Measurements from ENCODE around the gene PHF11. TPM values are rescaled to one million over a fixed set of nuclear protein-coding genes. Genes with fewer than 3 reads are reported as not detected.

The PHF11 gene
- total and polyA plus RNA-seq, 2 of the 8 experiments (the other 6 are each of a cell fraction or from before 2014, with no cell fraction given), result 6.1 to 8.1 TPM

DNA sequence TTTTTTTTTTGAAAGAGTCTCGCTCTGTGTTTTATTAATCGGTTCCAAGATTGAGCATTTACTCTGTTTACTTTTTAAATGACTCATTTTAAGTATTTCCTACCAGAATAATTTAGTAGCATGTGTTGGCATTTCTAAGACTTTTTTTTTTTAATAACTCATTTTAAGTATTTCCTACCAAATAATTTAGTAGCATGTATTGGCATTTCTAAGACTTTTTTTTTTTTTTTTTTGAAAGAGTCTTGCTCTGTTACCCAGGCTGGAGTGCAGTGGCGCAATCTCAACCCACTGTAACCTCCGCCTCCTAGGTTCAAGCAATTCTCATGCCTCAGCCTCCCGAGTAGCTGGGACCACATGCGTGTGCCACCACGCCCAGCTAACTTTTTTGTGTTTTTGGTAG, 38.5 kb upstream of the PHF11 start:
- no peak overlapping the region for H3K9ac ChIP-seq (replicated peaks in 1 of 4; ENCODE audit: extremely low read depth in 1 of 4, low read depth in 3 of 4, low read length in 3 of 4)
- H3K27me3 ChIP-seq (replicated peaks in 1 of 4; ENCODE audit: control insufficient read depth in 3 of 4, extremely low read depth in 1 of 4, insufficient read depth in 3 of 4, low read length in 3 of 4), result no peaks in the 10 kb centered on the region
- no peak overlapping the region for H4K8ac ChIP-seq (ENCODE audit: extremely low read depth, insufficient read depth, low read length)
- no peak overlapping the region for H2BK15ac ChIP-seq (ENCODE audit: low read length)
- no peak overlapping the region for H2AFZ ChIP-seq (ENCODE audit: low read length)
- no peak overlapping the region for H3K56ac ChIP-seq (replicated peaks; ENCODE audit: insufficient read length, low read depth, low read length)
- H2BK12ac ChIP-seq (ENCODE audit: low read depth, low read length), result no peak overlapping the region
- no peaks in the 10 kb centered on the region for H3K79me2 ChIP-seq (ENCODE audit: control insufficient read depth in 1 of 2, insufficient read depth in 2 of 2, low read length in 2 of 2)
- H4K5ac ChIP-seq (ENCODE audit: insufficient read length, low read depth, low read length), result no peak overlapping the region
- POLR2A ChIA-PET (ENCODE audit: partially characterized antibody), result interaction anchor here (2.1 kb wide), 1 partner anchor 13 kb away, joined by 10 read pairs; the partner anchor contains the start of genes CAB39L and SETDB2
- H3K4me2 ChIP-seq (ENCODE audit: insufficient read depth in 1 of 2, low read depth in 2 of 2, low read length in 2 of 2), result no peak overlapping the region
- H3K23me2 ChIP-seq (ENCODE audit: low read depth, low read length), result no peaks in the 10 kb centered on the region
- no peak overlapping the region for H4K91ac ChIP-seq (replicated peaks; ENCODE audit: insufficient read length, low read length)
- H3K18ac ChIP-seq (ENCODE audit: extremely low read depth, low read length), result no peak overlapping the region
- no peak for DNase-seq (ENCODE audit: low read depth in 1 of 2, low spot score in 2 of 2)
- no peak overlapping the region for H3K27ac ChIP-seq (ENCODE audit: low read depth, low read length)
- H3K4ac ChIP-seq (replicated peaks; ENCODE audit: insufficient read length, low read depth, low read length), result no peak overlapping the region
- H2AK5ac ChIP-seq (ENCODE audit: low read depth, low read length), result no peak overlapping the region
- no peak for FAIRE-seq
- peaks cover 0 to 12% (median 6%) of the 10 kb centered on the region in 4 experiments; a peak in 4 of 8 replicates for H3K36me3 ChIP-seq (ENCODE audit: control insufficient read depth in 2 of 4, insufficient read depth in 4 of 4, low read length in 3 of 4)
- WGBS, 2 experiments (ENCODE audit: extremely low coverage in 1 of 2, insufficient coverage in 1 of 2, insufficient read length in 1 of 2, insufficient replicate concordance in 2 of 2, low coverage in 1 of 2, low lambda C conversion rate in 2 of 2, missing lambda C conversion rate in 1 of 2), result 95% methylated on average over 6 of the region's 7 CpGs; no CpG with 5 or more reads in 1 of the 2 experiments
- H3K4me3 ChIP-seq (ENCODE audit: extremely low read depth in 1 of 4, insufficient read depth in 2 of 4, low read depth in 3 of 4, low read length in 4 of 4), result no peak overlapping the region
- no peaks in the 10 kb centered on the region for H4K20me1 ChIP-seq (replicated peaks in 1 of 2; ENCODE audit: control insufficient read depth in 1 of 2, insufficient read depth in 2 of 2, low read length in 2 of 2)
- CTCF ChIA-PET (ENCODE audit: partially characterized antibody), result no interaction called here
- no peaks in the 10 kb centered on the region for H3K4me1 ChIP-seq (replicated peaks in 1 of 4; ENCODE audit: control insufficient read depth in 3 of 4, insufficient read depth in 4 of 4, low read length in 3 of 4)
- no peaks in the 10 kb centered on the region for H3K79me1 ChIP-seq (ENCODE audit: low read depth, low read length)
- H2BK120ac ChIP-seq (replicated peaks; ENCODE audit: low read depth, low read length), result no peak overlapping the region
- no peak overlapping the region for H3K23ac ChIP-seq (ENCODE audit: insufficient read length)
- peaks cover 4 to 5% of the 10 kb centered on the region in 2 experiments; a peak in 2 of 4 replicates for H3K9me3 ChIP-seq (ENCODE audit: insufficient read depth in 2 of 2, low read depth in 1 of 2, low read length in 1 of 2)
- H3K14ac ChIP-seq (ENCODE audit: insufficient read length), result no peak overlapping the region
- H2BK20ac ChIP-seq (ENCODE audit: low read length), result no peak overlapping the region
- H2BK5ac ChIP-seq (ENCODE audit: low read depth, low read length), result no peak overlapping the region
- TF ChIP-seq RXRA (IDR thresholded peaks at IDR 0.05; ENCODE audit: insufficient read depth, low read depth, low read length) (no peak), JUND (IDR thresholded peaks at IDR 0.05; ENCODE audit: low read length) (no peak), SP1 (IDR thresholded peaks at IDR 0.05; ENCODE audit: low read depth, low read length) (no peak), RAD21 (IDR thresholded peaks at IDR 0.05 in 1 of 2, conservative IDR thresholded peaks at IDR 0.05 in 1 of 2; ENCODE audit: low read depth in 2 of 2, low read length in 2 of 2) (no peak), ASH2L (IDR thresholded peaks at IDR 0.05; ENCODE audit: low read length) (no peak), CBX8 (IDR thresholded peaks at IDR 0.05; ENCODE audit: borderline replicate concordance, low read depth, low read length) (no peak), TAF1 (IDR thresholded peaks at IDR 0.05; ENCODE audit: low read depth, low read length) (no peak), EZH2 (IDR thresholded peaks at IDR 0.05; ENCODE audit: low read depth, low read length, severe bottlenecking) (no peak)
- TF ChIP-seq, protein P1, sequence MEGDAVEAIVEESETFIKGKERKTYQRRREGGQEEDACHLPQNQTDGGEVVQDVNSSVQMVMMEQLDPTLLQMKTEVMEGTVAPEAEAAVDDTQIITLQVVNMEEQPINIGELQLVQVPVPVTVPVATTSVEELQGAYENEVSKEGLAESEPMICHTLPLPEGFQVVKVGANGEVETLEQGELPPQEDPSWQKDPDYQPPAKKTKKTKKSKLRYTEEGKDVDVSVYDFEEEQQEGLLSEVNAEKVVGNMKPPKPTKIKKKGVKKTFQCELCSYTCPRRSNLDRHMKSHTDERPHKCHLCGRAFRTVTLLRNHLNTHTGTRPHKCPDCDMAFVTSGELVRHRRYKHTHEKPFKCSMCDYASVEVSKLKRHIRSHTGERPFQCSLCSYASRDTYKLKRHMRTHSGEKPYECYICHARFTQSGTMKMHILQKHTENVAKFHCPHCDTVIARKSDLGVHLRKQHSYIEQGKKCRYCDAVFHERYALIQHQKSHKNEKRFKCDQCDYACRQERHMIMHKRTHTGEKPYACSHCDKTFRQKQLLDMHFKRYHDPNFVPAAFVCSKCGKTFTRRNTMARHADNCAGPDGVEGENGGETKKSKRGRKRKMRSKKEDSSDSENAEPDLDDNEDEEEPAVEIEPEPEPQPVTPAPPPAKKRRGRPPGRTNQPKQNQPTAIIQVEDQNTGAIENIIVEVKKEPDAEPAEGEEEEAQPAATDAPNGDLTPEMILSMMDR (IDR thresholded peaks at IDR 0.05; ENCODE audit: control extremely low read depth in 1 of 3, insufficient read depth in 1 of 3, low read depth in 1 of 3, low read length in 3 of 3), result no peak
- TF ChIP-seq, protein P2, sequence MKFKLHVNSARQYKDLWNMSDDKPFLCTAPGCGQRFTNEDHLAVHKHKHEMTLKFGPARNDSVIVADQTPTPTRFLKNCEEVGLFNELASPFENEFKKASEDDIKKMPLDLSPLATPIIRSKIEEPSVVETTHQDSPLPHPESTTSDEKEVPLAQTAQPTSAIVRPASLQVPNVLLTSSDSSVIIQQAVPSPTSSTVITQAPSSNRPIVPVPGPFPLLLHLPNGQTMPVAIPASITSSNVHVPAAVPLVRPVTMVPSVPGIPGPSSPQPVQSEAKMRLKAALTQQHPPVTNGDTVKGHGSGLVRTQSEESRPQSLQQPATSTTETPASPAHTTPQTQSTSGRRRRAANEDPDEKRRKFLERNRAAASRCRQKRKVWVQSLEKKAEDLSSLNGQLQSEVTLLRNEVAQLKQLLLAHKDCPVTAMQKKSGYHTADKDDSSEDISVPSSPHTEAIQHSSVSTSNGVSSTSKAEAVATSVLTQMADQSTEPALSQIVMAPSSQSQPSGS (IDR thresholded peaks at IDR 0.05; ENCODE audit: low read length), result no peak
